ENCODE data around the gene MOCS1. TPM values are rescaled to one million over a fixed set of nuclear protein-coding genes. Genes with fewer than 3 reads are reported as not detected.
A peak's percentile ranks its signal among the peaks of the same experiment; 100 is the strongest.

Gene MOCS1
- total RNA-seq, 2 donors from 2014 or later = 26.2 to 29.4 TPM

DNA sequence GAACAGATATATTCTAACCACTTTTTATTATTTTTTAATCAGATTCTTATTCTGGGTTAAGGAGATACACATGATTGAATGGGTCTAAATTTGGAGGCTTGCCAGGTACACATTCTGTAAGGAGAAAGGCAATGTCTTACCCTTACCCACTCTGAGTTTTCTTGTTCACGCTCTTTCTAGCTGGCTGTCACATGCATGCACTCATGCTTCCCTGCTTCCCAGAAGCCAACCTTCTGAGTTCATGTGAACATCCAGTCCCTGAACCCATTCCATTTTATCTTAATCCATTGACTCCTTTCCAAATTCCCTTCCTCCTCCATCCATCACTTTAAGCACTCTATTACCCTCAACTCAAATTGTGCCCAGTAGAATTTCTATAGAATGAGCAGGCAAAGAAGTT lies 17.5 kb upstream of the MOCS1 start:
- ATAC-seq (peak; percentile 39 to 92), DNase-seq (no peak)
- intact Hi-C loops (cut with DNase I) = no loop called here

DNA sequence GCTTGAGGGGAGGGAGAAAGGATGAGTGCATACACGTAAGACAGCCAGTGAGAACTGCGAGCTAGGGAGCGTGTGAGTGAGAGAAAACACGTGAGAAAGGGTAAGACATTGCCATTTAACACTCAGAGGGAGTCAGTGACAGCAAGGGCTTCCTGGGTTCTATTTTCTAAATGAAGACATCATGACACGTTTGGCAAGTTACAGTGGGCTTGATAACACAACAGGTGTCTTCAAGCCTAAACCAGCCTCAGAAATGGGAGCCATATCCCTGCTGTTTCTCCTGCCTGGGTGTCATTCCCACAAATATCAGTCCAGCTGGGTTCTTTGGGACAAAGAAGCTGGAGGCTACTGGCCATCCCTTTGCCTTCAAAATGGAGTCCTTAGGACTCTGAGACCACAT lies 16.9 kb upstream of the MOCS1 start:
- intact Hi-C loops (cut with DNase I) = no loop called here

DNA sequence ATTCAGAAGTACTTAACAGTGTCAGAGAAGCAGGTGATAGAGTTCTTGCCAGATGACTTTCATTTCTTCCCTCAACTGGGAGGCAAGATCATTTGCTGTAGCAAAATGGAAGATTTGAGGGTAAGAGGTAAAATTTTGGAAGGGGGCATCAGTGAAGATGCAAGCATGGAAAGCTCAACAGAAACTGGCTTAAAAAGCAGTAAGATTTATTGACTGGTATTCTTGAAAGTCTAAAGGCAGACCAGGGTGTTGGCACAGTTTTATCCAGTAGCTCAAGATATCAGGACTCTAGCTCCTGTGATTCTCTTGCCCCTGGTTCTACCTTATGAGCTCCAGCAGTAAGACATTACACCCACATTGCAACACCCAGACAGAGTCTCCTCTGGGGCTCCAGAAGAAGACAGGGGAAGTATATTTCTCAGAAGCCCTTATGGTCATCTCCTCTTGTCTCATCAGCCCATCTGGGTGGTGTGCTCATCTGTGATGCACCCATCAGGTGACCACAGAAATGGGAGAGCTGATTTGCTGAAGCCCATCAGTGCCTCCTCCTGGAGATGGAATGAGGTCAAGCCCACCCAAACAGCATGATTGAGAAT lies 16.0 kb upstream of the MOCS1 start:
- intact Hi-C loops (cut with DNase I) = no loop called here
- no peak for DNase-seq
- ATAC-seq = no peak

More for the DNA sequence above, 16.9 kb upstream of the MOCS1 start:
- no peak for ATAC-seq
- DNase-seq = no peak

DNA sequence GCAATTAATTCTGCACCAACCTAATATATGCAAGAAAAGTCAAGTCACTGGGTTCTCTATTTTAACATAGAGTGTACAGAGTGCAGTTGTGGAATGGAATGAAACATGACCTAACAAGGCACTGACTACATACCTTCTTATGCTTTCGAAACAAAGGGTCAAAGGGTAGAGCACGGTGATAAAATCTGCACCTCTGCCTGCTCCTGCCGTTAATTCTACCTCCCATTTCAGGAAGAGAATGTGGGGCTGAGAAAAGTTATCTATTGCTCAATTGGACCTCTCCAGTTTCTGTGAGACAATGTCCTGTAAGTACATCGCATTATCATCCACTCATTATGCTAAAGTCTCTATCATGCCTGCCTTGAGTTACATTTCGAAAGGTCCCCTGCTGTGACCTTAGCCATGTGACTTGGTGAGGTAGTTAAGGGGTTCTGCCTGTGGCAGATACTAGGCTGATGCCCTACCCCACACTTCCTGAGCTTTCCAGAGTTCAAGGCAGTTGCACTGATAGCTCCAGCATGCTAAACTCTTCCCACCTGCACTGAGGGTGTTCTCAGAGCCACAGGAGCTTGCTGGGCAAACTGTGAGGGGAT lies 14.0 kb upstream of the MOCS1 start:
- intact Hi-C loops (cut with DNase I) = no loop called here
- DNase-seq (no peak), ATAC-seq (no peak)

DNA sequence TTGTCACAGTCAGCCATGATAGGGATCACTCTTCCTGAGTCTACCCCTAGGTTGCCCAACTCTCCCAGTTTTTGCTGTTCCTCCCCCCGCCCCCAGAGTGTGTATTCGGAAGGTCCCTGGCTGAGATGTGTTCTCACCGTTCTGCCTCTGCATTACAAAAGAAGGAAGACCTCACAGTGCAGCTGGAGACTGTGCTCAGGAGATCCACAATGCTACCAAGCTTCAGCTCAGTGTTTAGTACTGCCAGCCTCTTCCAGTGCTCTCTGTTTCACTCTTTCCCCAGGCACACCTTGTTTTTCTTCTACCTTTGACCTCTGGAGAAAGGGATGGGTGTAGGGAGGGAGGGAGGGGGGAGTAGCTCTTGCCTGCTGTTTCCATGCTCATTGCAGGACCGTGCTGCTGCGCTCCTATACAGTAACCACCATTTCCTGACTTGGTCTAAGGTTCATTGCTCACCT lies 13.4 kb upstream of the MOCS1 start:
- DNase-seq (no peak), ATAC-seq (no peak)
- intact Hi-C loops (cut with DNase I) = no loop called here

DNA sequence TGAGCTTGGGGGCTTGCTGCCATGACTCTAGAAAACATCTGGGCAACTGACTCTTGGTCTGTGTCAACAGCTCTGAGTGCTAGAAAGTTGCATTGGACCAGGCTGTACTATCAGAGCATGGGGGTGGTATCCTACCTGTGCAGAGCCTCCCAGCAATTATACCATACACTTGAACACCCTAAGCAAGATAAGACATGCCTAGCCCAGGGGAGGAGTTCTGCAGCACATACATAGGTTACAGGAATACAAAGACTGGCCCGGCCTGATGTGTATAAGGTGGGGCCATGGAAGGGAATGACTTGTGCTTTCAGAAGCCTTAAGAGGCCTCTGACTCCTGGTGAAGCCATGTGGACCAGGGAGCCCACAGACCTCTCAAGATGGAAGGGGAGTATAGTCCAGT lies 11.4 kb upstream of the MOCS1 start:
- DNase-seq = no peak
- no peak for ATAC-seq
- intact Hi-C loops (cut with DNase I) = no loop called here

DNA sequence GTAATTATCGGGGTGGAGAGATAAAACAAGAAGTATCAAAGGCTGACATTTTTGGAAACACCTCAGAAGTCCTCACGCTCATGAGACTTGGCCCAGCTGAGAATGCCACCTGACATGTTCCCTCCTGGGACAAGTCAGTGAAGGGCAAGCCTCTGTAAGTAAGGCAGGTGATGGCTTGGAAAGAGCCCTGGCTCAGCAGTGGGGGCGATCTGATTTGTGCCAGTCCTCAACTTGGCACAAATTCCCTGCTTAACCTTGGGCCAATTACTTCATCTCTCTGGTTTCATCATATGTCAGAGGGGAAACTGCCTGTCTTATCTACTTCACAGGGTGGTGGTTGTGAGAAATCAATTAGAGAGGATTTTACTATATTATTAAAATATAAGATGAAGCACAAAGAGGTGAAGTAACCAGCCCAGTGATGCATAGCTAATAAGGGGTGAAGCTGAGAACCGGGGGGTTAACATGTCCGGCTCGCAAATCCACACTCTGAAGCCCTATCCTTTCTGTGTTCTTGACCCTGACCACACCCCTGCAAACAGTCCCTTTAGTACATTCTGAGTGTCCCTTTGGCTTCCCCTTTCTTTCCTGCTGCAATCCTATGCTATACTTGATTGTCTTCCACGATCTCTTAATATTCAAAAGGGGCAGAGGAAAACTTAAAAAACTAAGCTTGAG lies 8.8 kb upstream of the MOCS1 start:
- intact Hi-C loops (cut with DNase I) = no loop called here
- ATAC-seq (peak in 1 of 2 donors; percentile 31), DNase-seq (no peak)

DNA sequence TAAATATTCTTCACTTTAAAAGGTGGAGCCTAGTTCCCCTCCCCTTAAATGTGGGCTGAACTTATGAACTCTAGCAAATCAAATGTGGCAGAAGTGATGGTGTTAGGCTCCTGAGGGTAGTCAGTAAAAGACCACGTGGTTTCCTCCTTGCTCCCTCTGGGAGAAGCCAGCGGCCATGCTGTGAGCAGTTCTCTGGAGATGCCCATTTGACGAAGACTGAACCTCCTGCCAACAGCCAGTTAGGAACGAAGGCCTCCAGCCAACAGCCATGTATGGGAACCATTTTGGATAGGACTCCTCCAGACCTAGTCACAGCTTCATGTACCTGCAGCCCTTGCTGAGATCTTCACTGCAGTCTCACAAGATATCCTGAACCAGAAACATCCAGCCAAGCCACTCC lies 7.6 kb upstream of the MOCS1 start:
- intact Hi-C loops (cut with DNase I) = no loop called here
- no peak for ATAC-seq
- DNase-seq = no peak

DNA sequence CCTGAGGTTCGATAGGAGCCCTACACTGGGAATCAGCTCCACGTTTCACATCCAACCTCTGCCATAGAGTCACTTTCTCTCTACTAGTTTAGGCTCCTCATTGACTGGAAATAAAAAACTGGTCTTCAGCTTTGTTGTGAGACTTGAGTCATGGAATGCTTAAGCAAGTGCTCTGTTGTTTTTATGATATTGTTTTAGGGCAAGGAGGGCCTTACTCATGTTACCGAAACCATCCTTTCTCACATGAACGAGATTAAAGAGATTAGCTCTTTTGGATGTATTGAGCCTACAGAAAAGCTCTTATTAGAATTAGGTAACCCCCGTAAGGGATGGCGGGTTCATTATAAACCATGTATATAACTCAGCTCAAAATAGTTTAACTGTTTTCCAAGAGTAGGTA lies 6.9 kb upstream of the MOCS1 start:
- ATAC-seq = no peak
- DNase-seq = no peak
- intact Hi-C loops (cut with DNase I) = no loop called here

DNA sequence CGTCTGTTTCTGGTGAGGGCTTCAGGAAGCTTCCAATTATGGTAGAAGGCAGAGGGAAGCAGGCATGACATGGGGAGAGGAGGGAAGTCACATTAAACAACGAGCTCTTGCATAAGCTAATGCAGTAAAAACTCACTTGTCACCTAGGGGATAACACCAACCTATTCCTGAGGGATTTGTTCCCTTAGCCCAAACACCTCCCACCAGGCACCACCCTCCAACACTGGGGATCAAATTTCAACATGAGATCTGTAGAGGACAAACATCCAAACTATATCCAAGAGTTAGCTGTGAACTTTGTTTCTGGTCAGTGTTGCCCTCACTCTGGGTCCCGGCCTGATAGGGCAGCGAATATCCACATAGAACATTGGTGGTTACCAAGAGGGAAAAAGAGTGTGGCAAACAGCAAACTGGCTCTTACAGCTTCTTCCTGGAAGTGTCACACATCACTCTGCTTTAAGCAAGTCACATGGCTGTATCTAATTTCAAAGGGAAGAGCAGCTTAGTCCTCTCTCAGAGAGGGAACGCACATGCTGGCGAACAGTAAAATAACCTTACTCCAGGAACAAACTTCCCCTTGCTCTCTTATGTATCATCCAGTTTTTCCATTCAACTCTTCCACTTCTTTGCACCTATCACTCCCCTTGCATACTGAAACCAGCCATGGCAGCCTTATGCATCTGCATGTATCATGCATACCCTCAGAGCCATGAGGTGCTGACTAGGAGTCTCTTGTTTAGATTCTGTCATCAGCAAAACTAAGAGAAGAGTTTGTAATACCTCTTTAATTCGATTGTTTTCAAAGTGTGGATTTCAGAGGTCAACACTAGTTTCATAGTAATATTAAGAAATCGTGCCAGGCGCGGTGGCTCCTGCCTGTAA lies 4.8 kb upstream of the MOCS1 start:
- peak in 1 of 2 donors; percentile 39 for ATAC-seq
- intact Hi-C loops (cut with DNase I) = no loop called here
- DNase-seq = no peak

DNA sequence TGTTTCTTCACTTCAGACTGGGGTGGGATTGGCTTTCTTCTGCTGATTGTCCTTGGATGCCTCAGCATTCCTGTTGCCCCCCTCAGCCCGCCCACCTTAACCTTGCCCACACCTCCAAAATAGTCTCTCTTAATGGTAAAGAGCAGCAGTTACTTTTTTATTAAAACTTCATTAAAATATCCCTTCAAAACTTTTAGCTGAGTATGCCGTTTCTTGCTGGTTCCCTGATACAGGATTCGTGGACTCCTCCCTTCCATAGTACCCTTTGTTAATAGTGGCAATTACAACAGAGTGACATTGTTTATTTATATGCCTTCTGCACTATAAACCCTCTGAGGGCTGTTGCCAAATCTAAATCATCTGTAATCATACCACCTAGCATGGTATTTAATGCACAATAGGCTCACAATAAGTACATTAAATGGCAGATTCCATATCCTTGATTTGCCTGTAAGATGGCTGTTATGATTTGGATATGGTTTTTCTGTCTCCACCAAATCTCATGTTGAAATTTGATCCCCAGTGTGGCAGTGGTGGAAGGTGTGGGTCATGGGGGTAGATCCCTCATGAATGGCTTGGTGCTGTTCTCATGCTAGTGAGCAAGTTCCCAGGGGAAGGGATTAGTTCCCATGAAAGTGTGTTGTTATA lies 3.5 kb upstream of the MOCS1 start:
- ATAC-seq (no peak), DNase-seq (no peak)
- intact Hi-C loops (cut with DNase I) = no loop called here

DNA sequence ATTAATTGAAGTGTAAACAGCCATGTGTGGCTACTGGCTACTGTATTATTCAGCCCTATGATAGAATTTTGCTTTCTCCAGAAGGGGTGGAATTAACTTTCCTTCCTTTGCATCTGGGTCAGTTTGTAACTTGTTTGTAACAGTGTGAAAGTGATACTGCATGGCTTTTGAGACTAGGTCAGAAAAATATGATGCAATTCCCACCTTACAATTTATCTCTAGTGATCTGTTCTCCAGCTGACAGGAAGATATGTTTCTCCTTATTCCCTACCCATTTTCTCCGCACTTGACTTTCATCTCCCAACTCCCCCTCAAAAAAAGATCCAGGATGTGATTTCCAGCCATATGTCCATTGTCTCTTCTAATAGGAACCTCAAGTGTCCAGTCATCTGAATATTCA lies 2.6 kb upstream of the MOCS1 start:
- intact Hi-C loops (cut with DNase I) = no loop called here
- no peak for ATAC-seq
- no peak for DNase-seq

DNA sequence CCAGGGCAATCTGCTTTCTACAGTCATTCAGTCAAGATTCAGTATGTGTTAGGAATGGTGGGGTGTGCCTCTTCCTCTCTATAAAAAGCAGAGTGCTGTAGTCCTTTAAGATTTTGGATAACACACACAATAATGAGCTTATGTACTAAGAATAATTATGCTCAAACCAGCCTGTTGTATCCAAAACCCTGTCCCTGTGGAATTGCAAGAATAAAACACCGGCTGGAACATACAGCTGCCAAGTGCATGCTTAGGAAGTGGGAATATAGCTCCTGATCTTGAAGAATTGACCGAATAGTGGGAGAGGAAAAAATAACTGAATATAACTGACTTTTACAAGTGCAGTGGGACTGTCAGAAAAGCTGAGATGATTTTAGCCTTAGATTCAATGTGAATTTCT lies 979 bp upstream of the MOCS1 start:
- intact Hi-C loops (cut with DNase I) = no loop called here
- no peak for ATAC-seq
- no peak for DNase-seq

DNA sequence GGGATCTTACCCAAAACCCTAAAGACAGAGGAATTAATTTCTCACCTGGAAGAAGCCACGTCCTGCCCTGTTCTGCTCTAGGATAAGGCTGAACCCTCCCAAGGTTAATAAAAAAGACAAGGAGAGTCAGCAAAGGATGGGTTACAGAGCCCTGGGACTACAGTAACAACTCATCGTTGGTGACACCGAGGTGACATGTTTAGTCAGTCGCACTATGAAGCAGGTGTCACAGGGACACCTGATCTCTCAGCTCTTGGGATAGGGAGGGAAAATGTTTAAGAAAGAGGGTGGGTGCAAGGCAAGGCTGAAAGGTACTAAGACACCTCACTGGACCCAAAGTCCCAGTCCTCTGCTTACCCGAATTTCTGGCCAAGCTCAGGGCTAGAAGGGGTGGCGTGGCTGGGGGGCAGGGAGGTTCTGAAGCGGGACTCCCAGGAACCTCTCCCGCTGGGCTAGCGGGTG lies 562 bp downstream of the MOCS1 start:
- DNase-seq (no peak), ATAC-seq (no peak)
- intact Hi-C loops (cut with DNase I) = no loop called here

DNA sequence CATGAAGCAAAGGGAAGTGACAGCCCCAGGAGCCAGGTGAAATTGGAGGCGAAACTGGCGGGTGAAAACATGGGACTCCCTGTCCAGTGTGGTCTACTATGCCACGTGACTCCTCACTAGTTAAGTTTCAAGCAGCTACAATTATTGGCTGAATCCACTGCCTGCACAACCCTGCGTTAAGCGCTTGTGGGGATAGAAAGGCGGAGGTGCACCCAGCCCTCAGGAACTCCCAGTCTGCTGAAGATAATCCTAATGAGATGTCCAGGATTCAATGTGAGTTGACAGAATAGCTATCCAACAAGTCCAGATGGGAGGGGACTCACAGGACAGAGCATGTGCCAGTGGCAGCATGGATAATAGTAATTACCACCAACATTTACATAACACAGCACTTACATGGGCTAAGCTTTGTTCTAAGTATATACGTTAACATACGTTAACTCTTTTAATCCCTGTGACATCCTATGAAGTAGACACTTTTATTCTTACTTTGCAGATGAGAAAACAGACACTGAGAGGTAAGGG lies 1.8 kb downstream of the MOCS1 start:
- no peak for DNase-seq
- intact Hi-C loops (cut with DNase I) = no loop called here
- ATAC-seq = no peak

DNA sequence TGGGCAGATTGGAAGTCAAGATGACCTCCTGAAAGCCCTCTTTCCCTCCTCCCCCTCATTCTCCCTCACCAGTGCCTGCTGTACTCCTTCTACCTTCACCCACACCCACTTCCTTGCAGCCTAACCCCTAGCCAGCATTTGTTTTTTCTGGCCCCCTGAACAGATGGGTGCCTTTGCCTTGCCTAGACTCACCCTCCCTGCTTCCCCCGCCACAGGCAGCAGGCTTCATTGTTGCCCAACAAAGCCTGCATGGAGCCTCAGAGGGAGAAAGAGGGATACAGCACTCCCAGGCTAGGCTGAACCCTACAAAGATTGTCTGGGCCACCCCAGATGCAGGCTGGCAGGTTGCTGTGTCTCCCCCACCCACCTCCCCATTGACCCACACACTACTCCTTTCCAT lies 2.7 kb downstream of the MOCS1 start:
- ATAC-seq = no peak
- intact Hi-C loops (cut with DNase I) = no loop called here
- no peak for DNase-seq

DNA sequence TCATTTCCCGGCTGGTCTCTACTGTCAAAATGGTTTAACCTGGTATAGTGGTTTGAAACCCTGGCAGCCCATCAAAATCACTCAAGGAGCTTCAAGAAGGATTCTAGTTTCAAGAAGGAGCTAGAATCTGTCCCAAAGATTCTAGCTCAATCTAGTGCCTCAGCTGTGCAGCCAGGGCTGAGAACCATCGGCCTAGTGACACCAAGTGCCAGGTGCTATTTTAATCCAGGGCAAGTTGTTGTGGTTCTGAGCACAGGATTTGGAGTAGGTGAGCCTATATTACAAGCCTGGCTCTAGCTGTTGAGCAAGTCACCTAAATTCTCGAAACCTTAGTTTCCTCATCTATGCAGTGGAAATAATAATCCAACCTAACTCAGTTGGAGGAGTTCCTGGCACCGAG lies 3.7 kb downstream of the MOCS1 start:
- intact Hi-C loops (cut with DNase I) = no loop called here
- ATAC-seq = no peak
- no peak for DNase-seq

DNA sequence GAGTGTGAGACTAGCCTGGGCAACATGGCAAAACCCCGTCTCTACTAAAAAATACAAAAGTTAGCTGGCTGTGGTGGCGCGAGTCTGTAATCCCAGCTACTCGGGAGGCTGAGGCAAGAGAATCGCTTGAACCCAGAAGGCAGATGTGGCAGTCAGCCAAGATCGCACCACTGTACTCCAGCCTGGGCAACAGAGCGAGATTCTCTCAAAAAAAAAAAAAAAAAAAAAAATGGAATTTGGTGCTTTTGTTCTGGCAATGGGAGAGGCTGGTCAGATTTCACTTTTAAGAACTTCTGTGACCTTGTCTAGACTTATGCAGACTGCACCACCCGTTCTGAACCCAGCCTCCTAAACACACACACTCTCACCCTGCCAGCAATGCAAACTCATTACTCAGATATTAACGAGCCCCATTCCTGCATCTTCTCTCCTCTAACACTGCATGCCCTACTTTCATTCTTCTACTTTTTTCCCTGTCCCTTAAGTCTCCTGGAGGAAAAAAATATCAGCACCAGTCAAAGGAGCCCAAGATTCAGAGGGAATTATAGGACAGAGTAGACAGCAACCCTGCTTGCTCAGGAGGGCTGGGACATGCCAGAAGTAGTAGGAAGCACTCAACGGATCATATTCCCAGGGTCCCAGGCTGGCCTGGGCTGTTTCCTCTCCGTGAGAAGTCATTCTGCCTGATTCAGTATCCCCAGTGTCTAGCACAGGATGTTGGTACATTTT lies 4.4 kb downstream of the MOCS1 start:
- intact Hi-C loops (cut with DNase I) = no loop called here
- DNase-seq (no peak), ATAC-seq (no peak)
